BJ (cell line): ENCODE results near the gene FIBIN. TPM values are rescaled to one million over a fixed set of nuclear protein-coding genes. Genes with fewer than 3 reads are reported as not detected.
"Not testable (repeated sequence)": the region's sequence is repeated elsewhere in the genome, so short reads cannot be mapped to it uniquely, and the experiment has no call there.

Source experiments
- CTCF ChIA-PET: fragments of 350-600 bp; formaldehyde crosslinking; extraction: SDS; loops from one replicate; lab custom pipeline; 2021; ENCODE audit warnings: antibody characterized with exemption, inconsistent platforms; lab: Yijun Ruan, JAX
- POLR2A ChIA-PET: fragments of 300-600 bp; sonication (Branson Sonifier 250); formaldehyde crosslinking; extraction: SDS; loops from one replicate; lab custom pipeline; 2021; ENCODE audit warnings: antibody characterized with exemption; lab: Charles Lee
- DNase-seq: peaks from one replicate; pipeline ENCODE4 v3.0.0-alpha.2; 2011; ENCODE audit warnings: low read depth
- H3K27me3 ChIP-seq: 2 replicates; pipeline ENCODE4 v1.6.0; 2011; ENCODE audit warnings: low read length; ENCODE audit not compliant: control insufficient read depth, insufficient read depth
- H3K36me3 ChIP-seq: 2 replicates; pipeline ENCODE4 v1.5.1; 2011; ENCODE audit warnings: low read length; ENCODE audit not compliant: control insufficient read depth, insufficient read depth
- H3K4me3 ChIP-seq: 2 replicates; pipeline ENCODE4 v1.5.1; 2011; ENCODE audit warnings: low read depth, mild to moderate bottlenecking, control low read depth, low read length
- polyA plus RNA-seq: library from polyadenylated mRNA; depleted of rRNA; stranded (reverse); fragments of >200 nt; gene quantifications from 2 replicates; pipeline ENCODE4 v1.2.3, GENCODE V29; 2011
- TF ChIP-seq, protein P1 (sequence below): IDR thresholded peaks from 2 replicates; pipeline ENCODE4 v1.5.1; 2011; ENCODE audit warnings: low read depth, mild to moderate bottlenecking, control low read depth, inconsistent platforms, low read length, moderate library complexity; ENCODE audit not compliant: insufficient read depth

Gene FIBIN
- polyA plus RNA-seq, 1 experiment = 24.7 TPM

DNA sequence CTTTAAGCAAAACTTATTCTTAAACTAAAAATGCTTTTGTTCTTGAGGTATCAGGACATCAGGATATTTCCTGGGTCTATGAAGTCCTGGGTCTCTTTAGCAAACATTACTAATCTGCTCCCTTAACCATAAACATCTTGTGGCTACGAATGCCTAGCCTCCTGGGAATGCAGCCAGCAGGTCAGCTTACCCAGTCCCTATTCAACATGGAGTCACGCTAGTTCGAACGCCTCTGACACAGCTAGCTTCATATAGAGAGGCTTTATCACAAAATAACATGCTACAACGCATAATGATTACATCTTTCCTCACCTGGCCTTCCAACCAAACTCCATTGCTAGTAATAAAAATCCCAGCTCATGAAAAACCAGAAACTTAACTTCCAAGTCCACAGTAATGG lies 17.5 kb upstream of the FIBIN start:
- DNase-seq = no peak
- Histone ChIP-seq H3K27me3 (no peaks in the 10 kb centered on the region), H3K36me3 (no peaks in the 10 kb centered on the region), H3K4me3 (no peak overlapping the region)
- ChIA-PET CTCF (no interaction called here), POLR2A (no interaction called here)
- TF ChIP-seq, protein P1, sequence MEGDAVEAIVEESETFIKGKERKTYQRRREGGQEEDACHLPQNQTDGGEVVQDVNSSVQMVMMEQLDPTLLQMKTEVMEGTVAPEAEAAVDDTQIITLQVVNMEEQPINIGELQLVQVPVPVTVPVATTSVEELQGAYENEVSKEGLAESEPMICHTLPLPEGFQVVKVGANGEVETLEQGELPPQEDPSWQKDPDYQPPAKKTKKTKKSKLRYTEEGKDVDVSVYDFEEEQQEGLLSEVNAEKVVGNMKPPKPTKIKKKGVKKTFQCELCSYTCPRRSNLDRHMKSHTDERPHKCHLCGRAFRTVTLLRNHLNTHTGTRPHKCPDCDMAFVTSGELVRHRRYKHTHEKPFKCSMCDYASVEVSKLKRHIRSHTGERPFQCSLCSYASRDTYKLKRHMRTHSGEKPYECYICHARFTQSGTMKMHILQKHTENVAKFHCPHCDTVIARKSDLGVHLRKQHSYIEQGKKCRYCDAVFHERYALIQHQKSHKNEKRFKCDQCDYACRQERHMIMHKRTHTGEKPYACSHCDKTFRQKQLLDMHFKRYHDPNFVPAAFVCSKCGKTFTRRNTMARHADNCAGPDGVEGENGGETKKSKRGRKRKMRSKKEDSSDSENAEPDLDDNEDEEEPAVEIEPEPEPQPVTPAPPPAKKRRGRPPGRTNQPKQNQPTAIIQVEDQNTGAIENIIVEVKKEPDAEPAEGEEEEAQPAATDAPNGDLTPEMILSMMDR = no peak

DNA sequence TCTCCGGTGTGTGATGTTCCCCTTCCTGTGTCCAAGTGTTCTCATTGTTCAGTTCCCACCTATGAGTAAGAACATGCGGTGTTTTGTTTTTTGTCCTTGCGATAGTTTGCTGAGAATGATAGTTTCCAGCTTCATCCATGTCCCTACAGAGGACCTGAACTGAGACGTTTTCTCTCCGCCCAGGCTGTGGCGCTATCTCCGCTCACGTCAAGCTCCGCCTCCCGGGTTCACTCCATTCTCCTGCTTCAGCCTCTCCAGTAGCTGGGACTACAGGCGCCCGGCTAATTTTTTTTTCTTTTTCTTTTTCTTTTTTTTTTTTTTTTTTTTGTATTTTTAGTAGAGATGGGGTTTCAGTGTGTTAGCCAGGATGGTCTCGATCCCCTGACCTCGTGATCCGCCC lies 16.7 kb upstream of the FIBIN start:
- DNase-seq, H3K27me3 ChIP-seq, H3K36me3 ChIP-seq, H3K4me3 ChIP-seq, CTCF ChIA-PET, POLR2A ChIA-PET: not testable (repeated sequence)

DNA sequence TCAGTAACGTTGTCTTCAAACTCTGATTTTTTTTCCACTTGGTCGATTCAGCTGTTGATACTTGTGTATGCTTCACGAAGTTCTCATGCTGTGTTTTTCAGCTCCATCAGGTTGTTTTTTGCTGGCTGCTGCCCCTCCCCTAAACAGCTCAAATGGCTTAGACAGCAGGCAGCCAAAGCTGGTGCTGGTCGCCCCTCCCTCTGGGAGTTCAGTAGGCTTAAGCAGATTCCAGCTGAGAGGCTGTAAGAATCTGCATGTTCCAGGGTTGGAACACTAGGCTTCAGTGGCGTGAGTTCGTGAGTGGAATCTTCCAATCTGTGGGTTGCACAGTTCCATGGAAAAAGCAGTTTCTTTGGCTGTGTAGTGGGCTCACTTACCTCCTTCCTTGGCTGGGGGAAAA lies 10.3 kb upstream of the FIBIN start:
- Histone ChIP-seq H3K36me3 (no peaks in the 10 kb centered on the region), H3K4me3 (no peak overlapping the region), H3K27me3 (no peaks in the 10 kb centered on the region)
- ChIA-PET POLR2A (no interaction called here), CTCF (no interaction called here)
- TF ChIP-seq, protein P1 = no peak
- no peak for DNase-seq

DNA sequence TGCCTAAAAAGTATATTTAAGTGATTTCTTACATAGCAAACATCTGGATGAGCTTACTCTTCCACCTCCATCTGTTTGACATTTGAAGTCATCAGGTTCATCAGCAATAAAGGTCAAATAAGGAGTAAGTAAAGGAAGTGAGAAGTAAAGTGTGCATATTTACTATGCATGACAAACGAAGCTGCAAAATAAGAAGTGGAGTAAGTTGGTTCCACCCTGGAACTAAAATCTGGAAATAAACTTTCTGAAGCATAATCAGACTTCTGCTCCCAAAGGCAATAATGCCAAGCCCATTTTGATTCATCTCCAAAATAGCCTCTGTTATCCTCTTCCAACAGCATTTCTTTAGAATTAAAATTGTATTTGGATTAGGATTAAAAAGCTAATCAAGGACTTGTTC lies 8.4 kb upstream of the FIBIN start:
- no peak for DNase-seq
- no peaks in the 10 kb centered on the region for H3K27me3 ChIP-seq
- no peaks in the 10 kb centered on the region for H3K36me3 ChIP-seq
- CTCF ChIA-PET = no interaction called here
- H3K4me3 ChIP-seq = no peak overlapping the region
- POLR2A ChIA-PET = no interaction called here
- TF ChIP-seq, protein P1 = no peak

DNA sequence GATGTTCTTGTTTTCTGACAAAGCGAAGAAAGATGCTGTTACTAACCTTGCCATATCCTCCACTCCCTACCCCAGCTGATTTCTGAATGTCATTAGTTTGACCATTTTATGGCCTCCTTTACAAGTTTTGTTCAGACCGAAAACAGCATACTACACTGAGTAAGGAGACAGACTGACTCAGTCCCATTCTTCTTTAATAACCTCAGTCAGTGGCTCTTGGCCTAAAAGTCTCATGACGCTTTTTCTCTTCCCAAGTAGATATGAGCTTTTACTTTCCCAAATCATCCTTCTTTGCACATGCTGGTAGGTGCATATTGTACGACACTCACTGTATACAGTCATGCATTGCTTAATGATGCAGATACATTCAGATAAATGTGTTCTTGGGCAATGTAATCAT lies 8.0 kb upstream of the FIBIN start:
- CTCF ChIA-PET = no interaction called here

DNA sequence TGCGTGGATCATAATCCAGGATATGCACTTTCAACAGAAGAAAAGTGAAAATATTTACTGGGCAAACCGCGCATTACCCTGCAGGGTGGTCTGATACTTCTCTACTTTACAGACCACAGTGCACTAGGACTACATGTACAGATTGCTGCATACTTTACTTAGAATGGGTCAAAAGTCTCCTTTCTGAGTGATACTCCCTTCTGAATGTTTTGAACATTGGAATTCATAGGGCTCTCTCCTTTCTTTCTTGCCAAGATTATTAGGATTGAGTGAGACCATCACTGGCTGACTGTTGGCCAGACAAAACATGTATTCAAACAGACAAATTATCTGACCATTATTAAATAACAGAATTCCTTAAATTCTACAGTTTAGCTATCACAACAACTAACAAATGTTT lies 6.6 kb upstream of the FIBIN start:
- no peak overlapping the region for H3K4me3 ChIP-seq
- DNase-seq = no peak
- H3K27me3 ChIP-seq = no peaks in the 10 kb centered on the region
- TF ChIP-seq, protein P1 = no peak
- H3K36me3 ChIP-seq = no peaks in the 10 kb centered on the region
- ChIA-PET CTCF (no interaction called here), POLR2A (no interaction called here)

More for the DNA sequence above, 8.0 kb upstream of the FIBIN start:
- no peaks in the 10 kb centered on the region for H3K36me3 ChIP-seq
- H3K27me3 ChIP-seq = no peaks in the 10 kb centered on the region
- POLR2A ChIA-PET = interaction anchor here (0.6 kb wide), 1 partner anchor 168 kb away, joined by 5 read pairs; no protein-coding TSS in a partner anchor
- TF ChIP-seq, protein P1 = no peak
- DNase-seq = peak; percentile 58
- H3K4me3 ChIP-seq = no peak overlapping the region
